Fibroblast of lung (primary cell): ENCODE data around the gene APOO. TPM values are rescaled to one million over a fixed set of nuclear protein-coding genes. Genes with fewer than 3 reads are reported as not detected.

ENCODE experiments used
- DNase-seq, 2 donors: peaks; one replicate each; pipeline versions ENCODE4 v3.0.0 to v3.0.0-alpha.2; 2010; ENCODE audit warnings: low read depth in 2 of 2
- H2AFZ ChIP-seq: 2 replicates; pipeline ENCODE4 v1.5.1; 2012; ENCODE audit warnings: low read length, control low read depth, inconsistent platforms
- H3K27ac ChIP-seq: 2 replicates; pipeline ENCODE4 v1.5.1; 2011; ENCODE audit warnings: low read length, control low read depth; ENCODE audit not compliant: insufficient read depth
- H3K27me3 ChIP-seq: 2 replicates; pipeline ENCODE4 v1.5.1; 2011; ENCODE audit warnings: mild to moderate bottlenecking, low read length; ENCODE audit not compliant: control insufficient read depth, insufficient read depth
- H3K36me3 ChIP-seq: 2 replicates; pipeline ENCODE4 v1.5.1; 2011; ENCODE audit warnings: low read length; ENCODE audit not compliant: control insufficient read depth, insufficient read depth
- H3K4me1 ChIP-seq: 2 replicates; pipeline ENCODE4 v1.5.1; 2011; ENCODE audit warnings: low read length; ENCODE audit not compliant: control insufficient read depth, insufficient read depth; ENCODE audit errors: extremely low read depth
- H3K4me2 ChIP-seq: 2 replicates; pipeline ENCODE4 v1.5.1; 2011; ENCODE audit warnings: low read length, control low read depth; ENCODE audit not compliant: insufficient read depth; ENCODE audit errors: extremely low read depth
- H3K4me3 ChIP-seq, 4 experiments: fragments of 200-600 bp in 1 of 4; sonication (generic) in 1 of 4; replicated peaks in 1 of 4; 2 replicates each; pipeline ENCODE4 v1.5.1; 2011 to 2016; ENCODE audit warnings: low read length in 4 of 4, low read depth in 3 of 4, mild to moderate bottlenecking in 3 of 4, control low read depth in 2 of 4, inconsistent platforms in 1 of 4, mixed read lengths in 1 of 4; ENCODE audit not compliant: insufficient read depth in 1 of 4; ENCODE audit errors: control extremely low read depth in 1 of 4
- H3K79me2 ChIP-seq: 2 replicates; pipeline ENCODE4 v1.5.1; 2012; ENCODE audit warnings: mild to moderate bottlenecking, low read length, inconsistent platforms; ENCODE audit not compliant: control insufficient read depth, insufficient read depth
- H3K9ac ChIP-seq: 2 replicates; pipeline ENCODE4 v1.5.1; 2011; ENCODE audit warnings: mild to moderate bottlenecking, low read length, control low read depth; ENCODE audit not compliant: insufficient read depth
- H3K9me3 ChIP-seq: 2 replicates; pipeline ENCODE4 v1.5.1; 2012; ENCODE audit warnings: low read depth, low read length; ENCODE audit not compliant: control insufficient read depth, insufficient read depth
- H4K20me1 ChIP-seq: 2 replicates; pipeline ENCODE4 v1.5.1; 2011; ENCODE audit warnings: low read length; ENCODE audit not compliant: control insufficient read depth, insufficient read depth; ENCODE audit errors: extremely low read depth
- EZH2 ChIP-seq: IDR thresholded peaks from 2 replicates; pipeline ENCODE4 v1.5.1; 2012; ENCODE audit warnings: low read length, control low read depth, mild to moderate bottlenecking; ENCODE audit errors: missing control alignments
- polyA plus RNA-seq, 2 donors: library from polyadenylated mRNA; depleted of rRNA in 1 of 2; stranded (reverse) in 1 of 2; unstranded in 1 of 2; fragments of >200 nt; gene quantifications; 2 replicates each; pipeline ENCODE4 v1.2.1, GENCODE V29; 2011 to 2012; ENCODE audit warnings: missing spikeins in 1 of 2
- total RNA-seq: library from RNA; depleted of rRNA; stranded (reverse); fragments of >200 nt; gene quantifications from 2 replicates; pipeline ENCODE4 v1.2.1, GENCODE V29; 2014
- TF ChIP-seq, protein P1 (sequence below), 2 donors: IDR thresholded peaks in 1 of 2; conservative IDR thresholded peaks in 1 of 2; 1 replicate in 1 of 2; 2 replicates in 1 of 2; pipeline ENCODE4 v1.5.1; 2011 to 2012; ENCODE audit warnings: low read length in 2 of 2, control low read depth in 1 of 2, inconsistent platforms in 1 of 2, low read depth in 1 of 2, mild to moderate bottlenecking in 1 of 2

APOO gene
- total and polyA plus RNA-seq, 2 donors (not counting 1 experiment from before 2014, with no cell fraction given) = 8.1 to 17.0 TPM

DNA sequence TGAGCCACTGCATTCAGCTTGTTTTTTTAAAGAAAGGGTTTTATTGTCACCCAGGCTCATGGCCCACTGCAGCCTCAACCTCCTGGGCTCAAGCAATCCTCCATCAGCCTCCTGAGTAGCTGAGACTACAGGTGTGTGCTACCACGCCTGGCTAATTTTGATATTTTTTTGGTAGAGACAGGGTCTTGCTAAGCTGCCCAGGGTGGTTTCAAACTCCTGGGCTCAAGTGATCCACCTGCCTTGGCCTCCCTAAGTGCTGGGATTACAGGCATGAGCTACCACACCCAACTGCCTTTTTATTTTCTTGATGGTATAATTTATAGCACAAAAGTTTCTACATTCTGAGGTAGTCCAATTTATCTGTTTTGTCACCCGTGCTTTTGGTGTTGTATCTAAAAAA, 85.9 kb downstream of the APOO start:
- Histone ChIP-seq H3K27ac (no peak overlapping the region), H3K9me3 (no peaks in the 10 kb centered on the region), H3K9ac (no peak overlapping the region), H3K4me3 (no peak overlapping the region), H3K4me1 (no peaks in the 10 kb centered on the region), H3K79me2 (no peaks in the 10 kb centered on the region), H3K4me2 (no peak overlapping the region), H3K27me3 (no peaks in the 10 kb centered on the region), H4K20me1 (no peaks in the 10 kb centered on the region), H2AFZ (no peak overlapping the region), H3K36me3 (no peaks in the 10 kb centered on the region)
- no peak for DNase-seq
- no peak for TF ChIP-seq EZH2
- TF ChIP-seq, protein P1, sequence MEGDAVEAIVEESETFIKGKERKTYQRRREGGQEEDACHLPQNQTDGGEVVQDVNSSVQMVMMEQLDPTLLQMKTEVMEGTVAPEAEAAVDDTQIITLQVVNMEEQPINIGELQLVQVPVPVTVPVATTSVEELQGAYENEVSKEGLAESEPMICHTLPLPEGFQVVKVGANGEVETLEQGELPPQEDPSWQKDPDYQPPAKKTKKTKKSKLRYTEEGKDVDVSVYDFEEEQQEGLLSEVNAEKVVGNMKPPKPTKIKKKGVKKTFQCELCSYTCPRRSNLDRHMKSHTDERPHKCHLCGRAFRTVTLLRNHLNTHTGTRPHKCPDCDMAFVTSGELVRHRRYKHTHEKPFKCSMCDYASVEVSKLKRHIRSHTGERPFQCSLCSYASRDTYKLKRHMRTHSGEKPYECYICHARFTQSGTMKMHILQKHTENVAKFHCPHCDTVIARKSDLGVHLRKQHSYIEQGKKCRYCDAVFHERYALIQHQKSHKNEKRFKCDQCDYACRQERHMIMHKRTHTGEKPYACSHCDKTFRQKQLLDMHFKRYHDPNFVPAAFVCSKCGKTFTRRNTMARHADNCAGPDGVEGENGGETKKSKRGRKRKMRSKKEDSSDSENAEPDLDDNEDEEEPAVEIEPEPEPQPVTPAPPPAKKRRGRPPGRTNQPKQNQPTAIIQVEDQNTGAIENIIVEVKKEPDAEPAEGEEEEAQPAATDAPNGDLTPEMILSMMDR (conservative IDR thresholded peaks at IDR 0.05 in 1 of 2, IDR thresholded peaks at IDR 0.05 in 1 of 2; ENCODE audit: low read depth in 1 of 2, low read length in 2 of 2) = no peak

DNA sequence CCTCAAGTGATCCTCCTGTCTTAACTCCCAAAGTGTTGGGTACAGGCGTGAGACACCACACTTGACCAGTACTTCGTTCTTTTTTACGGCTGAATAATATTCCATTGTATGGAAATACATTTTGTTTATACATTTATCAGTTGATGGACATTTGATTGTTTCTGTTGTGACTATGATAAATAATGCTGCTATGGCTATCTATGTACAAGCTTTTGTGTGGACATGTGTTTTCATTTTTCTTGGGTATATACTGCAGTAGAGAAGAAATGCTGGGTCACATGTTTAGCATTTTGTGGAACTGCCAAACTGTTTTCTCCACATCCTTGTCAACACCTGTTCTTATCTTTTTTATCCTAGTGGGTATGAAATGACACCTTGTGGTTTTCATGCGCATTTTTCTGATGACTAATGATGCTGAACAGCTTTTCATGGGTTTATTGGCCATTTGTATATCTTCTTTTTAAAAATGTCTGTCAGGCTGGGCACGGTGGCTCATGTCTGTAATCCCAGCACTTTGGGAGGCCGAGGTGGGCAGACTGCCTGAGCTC, 87.4 kb downstream of the APOO start:
- Histone ChIP-seq H3K9me3 (no peaks in the 10 kb centered on the region), H3K9ac (no peak overlapping the region), H3K36me3 (no peaks in the 10 kb centered on the region), H3K4me3 (no peak overlapping the region), H2AFZ (no peak overlapping the region), H4K20me1 (no peaks in the 10 kb centered on the region), H3K4me2 (no peak overlapping the region), H3K27me3 (no peaks in the 10 kb centered on the region), H3K79me2 (no peaks in the 10 kb centered on the region), H3K4me1 (no peaks in the 10 kb centered on the region), H3K27ac (no peak overlapping the region)
- TF ChIP-seq, protein P1 (conservative IDR thresholded peaks at IDR 0.05 in 1 of 2, IDR thresholded peaks at IDR 0.05 in 1 of 2; ENCODE audit: low read depth in 1 of 2, low read length in 2 of 2) = no peak
- TF ChIP-seq EZH2 = no peak
- DNase-seq = peak in 1 of 2 donors; percentile 47

- Histone ChIP-seq H3K4me3 (no peak overlapping the region), H3K9ac (no peak overlapping the region)
- peak in 1 of 2 donors; percentile 77 for DNase-seq
These were observed 88.1 kb downstream of the APOO start for GRCh38 chrX:23819385-23820234.

More at GRCh38 chrX:23819385-23820234, 88.1 kb downstream of the APOO start:
- H4K20me1 ChIP-seq = no peaks in the 10 kb centered on the region
- no peaks in the 10 kb centered on the region for H3K36me3 ChIP-seq
- no peaks in the 10 kb centered on the region for H3K4me1 ChIP-seq
- H3K4me2 ChIP-seq = no peak overlapping the region
- no peaks in the 10 kb centered on the region for H3K79me2 ChIP-seq
- no peaks in the 10 kb centered on the region for H3K9me3 ChIP-seq
- TF ChIP-seq, protein P1 (conservative IDR thresholded peaks at IDR 0.05 in 1 of 2, IDR thresholded peaks at IDR 0.05 in 1 of 2; ENCODE audit: low read depth in 1 of 2, low read length in 2 of 2) = no peak
- no peak for TF ChIP-seq EZH2
- H3K27me3 ChIP-seq = no peaks in the 10 kb centered on the region
- H2AFZ ChIP-seq = no peak overlapping the region
- no peak overlapping the region for H3K27ac ChIP-seq
